Esophagus (tissue), 2 donors: Measurements from ENCODE around the gene B3GNT5. TPM values are rescaled to one million over a fixed set of nuclear protein-coding genes. Genes with fewer than 3 reads are reported as not detected.
A peak's percentile ranks its signal among the peaks of the same experiment; 100 is the strongest.

Source experiments
- H3K27ac ChIP-seq, 2 donors: one replicate each; pipeline ENCODE4 v1.5.1; 2013; ENCODE audit warnings: low read depth in 2 of 2, mild to moderate bottlenecking in 2 of 2, inconsistent platforms in 1 of 2, low read length in 1 of 2, moderate library complexity in 1 of 2
- H3K27me3 ChIP-seq, 2 donors: one replicate each; pipeline ENCODE4 v1.6.1; 2013; ENCODE audit warnings: low read length in 2 of 2, control low read depth in 1 of 2, mild to moderate bottlenecking in 1 of 2; ENCODE audit not compliant: insufficient read depth in 2 of 2, control insufficient read depth in 1 of 2
- H3K36me3 ChIP-seq, 2 donors: one replicate each; pipeline ENCODE4 v1.6.1; 2013; ENCODE audit warnings: low read length in 1 of 2; ENCODE audit not compliant: control insufficient read depth in 2 of 2, insufficient read depth in 2 of 2
- H3K4me1 ChIP-seq, 2 donors: one replicate each; pipeline ENCODE4 v1.6.1; 2013; ENCODE audit warnings: low read length in 1 of 2; ENCODE audit not compliant: control insufficient read depth in 2 of 2, insufficient read depth in 2 of 2
- H3K4me3 ChIP-seq, 2 donors: one replicate each; pipeline ENCODE4 v1.5.1; 2013; ENCODE audit warnings: low read length in 2 of 2, mild to moderate bottlenecking in 2 of 2, low read depth in 1 of 2, moderate library complexity in 1 of 2
- H3K9me3 ChIP-seq, 2 donors: one replicate each; pipeline ENCODE4 v1.6.1; 2013; ENCODE audit warnings: mild to moderate bottlenecking in 2 of 2, low read depth in 1 of 2, low read length in 1 of 2, moderate library complexity in 1 of 2; ENCODE audit not compliant: control insufficient read depth in 2 of 2, insufficient read depth in 1 of 2
- WGBS, 2 donors: extraction: QIAGEN DNeasy Blood & Tissue Kit; methylation state at CpG; one replicate each; pipeline ENCODE4 v1.1.7; 2013; 5-methylcytosine and 5-hydroxymethylcytosine counted together
- polyA plus RNA-seq, 2 donors: library from polyadenylated mRNA; stranded (reverse); fragments of 200-250 nt; gene quantifications; one replicate each; pipeline ENCODE4 v1.2.3, GENCODE V29; 2013
- donor health status: healthy with polysubstance abuse.
- donor health status: Bipolar disorder and iron deficiency.

Gene B3GNT5
- polyA plus RNA-seq, 2 donors, result 19.8 to 21.6 TPM

DNA sequence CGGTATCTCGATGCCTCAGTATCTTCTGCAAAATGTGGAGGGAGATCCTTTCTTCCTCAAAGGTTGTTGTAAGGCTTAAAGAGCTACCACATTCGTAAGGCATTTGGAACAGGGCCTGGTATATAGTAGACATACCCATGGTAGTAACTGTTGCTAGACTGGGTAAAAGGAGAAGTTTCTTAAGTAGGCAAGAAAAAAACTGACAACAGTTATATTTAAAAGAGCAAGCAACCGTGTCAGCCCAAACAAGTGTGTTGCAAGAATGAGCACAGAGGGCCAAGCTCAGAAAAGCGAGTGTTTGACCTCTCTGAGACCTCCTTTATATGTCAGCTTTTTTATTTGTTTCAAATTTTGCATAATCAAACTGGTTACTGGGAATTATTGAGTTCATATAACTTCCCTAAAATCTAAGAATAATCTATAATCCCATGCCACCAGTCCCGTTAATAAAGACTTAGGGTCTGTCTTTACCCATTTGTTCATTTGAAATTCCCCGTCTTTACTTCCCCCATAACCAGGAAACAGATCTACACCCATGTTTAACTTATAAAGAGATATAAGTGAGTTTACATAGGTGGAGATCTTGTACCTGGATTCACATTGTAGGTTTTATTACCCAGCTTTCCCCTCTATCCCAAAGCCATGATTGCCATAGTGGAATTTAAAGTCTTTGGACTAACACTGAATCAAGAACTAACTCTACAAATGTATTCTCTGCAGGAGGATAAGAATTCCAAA lies 7.3 kb downstream of the B3GNT5 start:
- Histone ChIP-seq H3K4me3 (no peak overlapping the region), H3K27me3 (no peaks in the 10 kb centered on the region), H3K9me3 (no peaks in the 10 kb centered on the region), H3K36me3 (no peaks in the 10 kb centered on the region), H3K4me1 (peaks cover 0 to 14% of the 10 kb centered on the region in 2 donors), H3K27ac (peak overlapping the region; percentile 11 to 63)
- 53 to 56% methylated on average over 7 of the region's 7 CpGs for WGBS, 2 donors

DNA sequence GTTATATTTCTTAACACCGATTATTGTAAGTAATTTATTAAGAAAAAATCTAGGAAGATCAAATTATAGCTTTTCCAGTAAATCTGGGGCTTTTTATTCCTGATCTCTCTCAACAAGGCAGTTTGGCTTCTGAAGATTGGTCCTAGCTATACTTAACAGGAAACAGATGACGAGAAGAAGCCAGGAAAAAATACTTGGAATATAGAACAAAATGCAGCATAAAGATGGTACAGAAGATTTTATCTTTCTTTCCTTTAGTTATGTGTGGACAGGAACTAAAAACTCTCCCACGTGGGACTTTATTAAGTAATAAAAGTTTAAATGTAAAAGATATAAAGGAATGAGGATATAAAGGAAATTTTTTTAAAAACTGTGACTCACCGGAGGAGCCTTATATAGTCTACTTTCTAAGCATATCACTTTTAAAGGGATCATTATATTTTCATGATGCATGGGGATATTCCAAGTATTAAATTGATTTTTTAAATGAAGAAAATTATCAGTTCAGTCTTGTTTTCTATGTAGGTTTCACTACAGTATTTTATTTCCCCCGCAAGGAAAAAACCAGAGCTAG lies 8.2 kb downstream of the B3GNT5 start:
- Histone ChIP-seq H3K36me3 (no peaks in the 10 kb centered on the region), H3K9me3 (no peaks in the 10 kb centered on the region), H3K27me3 (no peaks in the 10 kb centered on the region), H3K27ac (no peak overlapping the region), H3K4me3 (no peak overlapping the region), H3K4me1 (peaks cover 0 to 16% of the 10 kb centered on the region in 2 donors)
- 74 to 82% methylated on average over 5 of the region's 5 CpGs for WGBS, 2 donors

DNA sequence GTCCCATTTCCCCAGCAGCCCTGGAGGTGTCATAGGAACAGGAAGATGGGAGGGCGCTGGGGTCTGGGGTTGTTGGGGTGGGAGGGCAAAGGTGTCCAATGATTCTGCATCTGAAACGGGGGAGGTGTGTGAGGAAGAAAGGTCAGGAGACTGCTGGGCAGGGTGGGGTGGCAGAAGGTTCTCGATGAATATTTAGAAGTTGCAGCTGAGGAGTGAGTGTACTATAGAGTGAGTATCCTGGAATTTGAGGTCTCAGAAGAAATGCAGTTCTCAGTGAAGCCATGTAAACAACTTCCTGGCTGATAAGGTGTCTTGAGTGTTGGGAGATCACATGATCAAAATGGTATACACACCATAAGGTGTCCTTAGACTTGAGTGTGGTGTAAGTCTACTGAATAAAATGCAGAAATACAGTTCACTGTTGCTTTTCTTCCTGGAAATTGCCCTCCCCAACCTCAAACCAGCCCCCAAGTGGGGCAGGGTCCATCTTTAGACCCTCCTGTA lies 9.9 kb downstream of the B3GNT5 start:
- Histone ChIP-seq H3K36me3 (no peaks in the 10 kb centered on the region), H3K9me3 (no peaks in the 10 kb centered on the region), H3K4me3 (no peak overlapping the region), H3K4me1 (peaks cover 0 to 22% of the 10 kb centered on the region in 2 donors), H3K27me3 (no peaks in the 10 kb centered on the region), H3K27ac (peak overlapping the region; percentile 63 to 74)
- 87 to 90% methylated on average over 3 of the region's 3 CpGs for WGBS, 2 donors

DNA sequence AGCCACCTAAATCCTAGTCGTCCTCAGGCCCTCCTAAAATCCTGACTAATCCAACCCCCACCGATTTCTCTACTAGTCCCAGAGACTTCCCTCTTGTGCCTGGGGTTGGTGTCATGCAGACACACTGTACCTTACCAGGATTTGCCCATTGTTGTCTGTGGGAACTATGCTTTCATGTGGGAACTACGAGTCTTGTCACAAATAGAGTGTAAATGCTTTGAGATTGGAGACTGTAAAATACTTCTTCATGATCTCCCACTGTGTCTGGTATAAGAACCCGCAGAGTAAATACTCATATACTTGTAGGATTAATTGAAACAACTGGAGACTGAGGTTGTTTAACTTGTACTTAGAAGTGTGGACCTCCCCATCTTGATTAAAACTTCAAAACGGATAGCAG lies 11.2 kb downstream of the B3GNT5 start:
- H3K27me3 ChIP-seq, result no peaks in the 10 kb centered on the region
- whole genome bisulfite sequencing, 2 donors, result 52 to 56% methylated on average over 5 of the region's 5 CpGs
- peak overlapping the region; percentile 49 to 63 for H3K27ac ChIP-seq

DNA sequence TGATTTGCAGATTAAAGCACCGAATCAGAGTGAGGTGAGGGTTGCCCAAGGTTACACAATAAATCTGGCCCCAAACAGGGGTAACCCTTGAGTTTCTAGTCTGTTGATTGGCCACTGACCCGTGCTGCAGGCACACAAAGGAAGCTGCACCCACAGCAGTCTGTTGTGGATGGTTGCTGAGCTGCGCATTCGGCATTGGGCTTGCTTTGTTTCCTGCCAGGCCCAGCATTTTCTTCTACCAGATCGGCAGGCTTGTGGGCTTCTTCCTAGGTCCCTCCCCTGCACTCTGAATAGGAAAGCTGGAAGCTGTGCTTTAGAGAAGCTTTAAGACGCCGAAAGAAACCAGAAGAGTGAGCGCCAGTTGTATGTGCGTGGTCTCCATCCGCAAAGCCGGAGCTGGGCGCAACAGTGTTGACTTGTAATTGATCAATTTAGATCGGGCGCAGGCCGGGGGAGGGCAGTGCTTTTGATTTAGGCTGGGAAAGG lies 12.1 kb downstream of the B3GNT5 start:
- no peaks in the 10 kb centered on the region for H3K36me3 ChIP-seq
- H3K4me3 ChIP-seq, result peak overlapping the region in 1 of 2 donors; percentile 23
- H3K27ac ChIP-seq, result peak overlapping the region; percentile 84 to 93
- H3K4me1 ChIP-seq, result peaks cover 0 to 19% of the 10 kb centered on the region in 2 donors
- H3K9me3 ChIP-seq, result no peaks in the 10 kb centered on the region
- H3K27me3 ChIP-seq, result no peaks in the 10 kb centered on the region
- 46 to 58% methylated on average over 15 of the region's 15 CpGs for WGBS, 2 donors

More for the DNA sequence above, 11.2 kb downstream of the B3GNT5 start:
- Histone ChIP-seq H3K36me3 (no peaks in the 10 kb centered on the region), H3K9me3 (no peaks in the 10 kb centered on the region), H3K4me1 (peaks cover 0 to 24% of the 10 kb centered on the region in 2 donors), H3K4me3 (no peak overlapping the region)

DNA sequence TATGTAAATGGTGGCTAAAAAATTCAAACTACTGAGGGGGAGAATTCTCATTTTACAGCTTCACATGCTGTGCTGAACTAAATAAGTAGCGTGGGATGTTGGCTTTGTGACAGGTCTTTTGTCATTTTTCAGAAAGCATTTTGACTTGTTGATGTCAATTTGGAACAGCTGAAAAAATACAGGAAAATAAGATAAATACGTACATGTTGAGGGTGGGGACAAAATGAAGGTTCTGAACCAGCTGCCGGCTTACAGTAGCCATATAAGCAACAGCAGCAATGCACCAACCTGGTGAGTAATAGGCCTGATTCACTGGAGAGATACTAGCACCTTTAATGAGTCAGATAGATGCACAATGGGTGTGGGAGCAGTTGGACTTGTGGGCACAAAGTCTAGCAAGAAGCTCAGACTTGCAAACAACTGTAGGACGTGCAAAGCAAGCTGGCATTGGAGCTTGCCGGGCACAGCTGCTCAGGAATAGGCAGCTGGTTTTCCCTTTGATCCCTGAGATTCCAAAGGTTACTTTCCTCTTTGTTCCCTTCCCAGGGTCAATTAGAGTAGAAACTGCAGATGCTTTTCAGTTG lies 12.9 kb downstream of the B3GNT5 start:
- peak overlapping the region in 1 of 2 donors; percentile 11 for H3K4me3 ChIP-seq
- 43 to 47% methylated on average over 5 of the region's 5 CpGs for WGBS, 2 donors
- peaks cover 0 to 19% of the 10 kb centered on the region in 2 donors for H3K4me1 ChIP-seq
- H3K27me3 ChIP-seq, result no peaks in the 10 kb centered on the region
- H3K9me3 ChIP-seq, result no peaks in the 10 kb centered on the region
- peaks cover 0 to 3% of the 10 kb centered on the region in 2 donors for H3K36me3 ChIP-seq
- peak overlapping the region; percentile 81 to 91 for H3K27ac ChIP-seq

DNA sequence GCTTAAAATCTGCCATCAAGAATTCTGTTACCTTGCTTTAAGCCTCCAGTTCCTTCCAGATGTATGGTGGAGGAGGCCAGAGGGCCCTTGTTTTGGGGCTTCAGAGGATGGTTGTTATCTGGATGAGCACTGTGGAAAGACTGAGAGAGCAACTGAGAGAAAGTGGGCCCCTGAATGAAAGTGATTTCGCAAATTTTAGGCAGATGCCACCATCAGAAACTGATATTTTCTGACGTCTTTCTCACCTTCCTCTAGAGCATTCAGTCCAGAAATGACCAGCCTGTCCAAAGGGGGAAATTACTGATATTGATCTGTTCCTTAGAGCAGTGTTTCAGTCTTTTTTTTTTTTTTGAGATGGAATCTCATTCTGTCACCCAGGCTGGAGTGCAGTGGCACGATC lies 13.4 kb downstream of the B3GNT5 start:
- WGBS, 2 donors, result 70 to 81% methylated on average over 3 of the region's 3 CpGs
- peak overlapping the region; percentile 60 to 91 for H3K27ac ChIP-seq
- peaks cover 0 to 3% of the 10 kb centered on the region in 2 donors for H3K36me3 ChIP-seq
- no peaks in the 10 kb centered on the region for H3K9me3 ChIP-seq
- H3K4me1 ChIP-seq, result peaks cover 0 to 19% of the 10 kb centered on the region in 2 donors
- H3K4me3 ChIP-seq, result no peak overlapping the region
- no peaks in the 10 kb centered on the region for H3K27me3 ChIP-seq

DNA sequence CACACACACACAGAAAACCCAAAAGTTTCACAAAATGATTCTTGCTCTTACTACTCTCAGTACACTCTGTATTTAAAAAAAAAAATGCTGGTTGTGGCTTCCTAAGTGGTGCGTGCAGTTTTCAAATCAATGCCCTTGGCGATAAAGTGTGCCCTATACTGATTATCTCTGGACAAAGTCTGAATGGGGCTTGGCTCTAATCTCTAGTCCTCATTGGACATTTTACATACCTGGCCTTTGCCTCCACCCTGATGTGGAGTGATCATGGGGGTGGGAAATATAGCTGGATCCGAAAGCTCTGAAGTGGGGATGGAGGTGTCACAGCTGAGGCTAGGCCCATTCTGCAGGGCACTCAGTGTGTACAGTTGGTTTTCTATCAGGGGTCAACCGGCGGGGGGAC lies 14.1 kb downstream of the B3GNT5 start:
- Histone ChIP-seq H3K27ac (peak overlapping the region in 1 of 2 donors; percentile 42), H3K4me1 (peaks cover 0 to 18% of the 10 kb centered on the region in 2 donors), H3K36me3 (peaks cover 0 to 3% of the 10 kb centered on the region in 2 donors), H3K9me3 (no peaks in the 10 kb centered on the region), H3K27me3 (no peaks in the 10 kb centered on the region), H3K4me3 (no peak overlapping the region)
- 77 to 97% methylated on average over 5 of the region's 5 CpGs for WGBS, 2 donors

DNA sequence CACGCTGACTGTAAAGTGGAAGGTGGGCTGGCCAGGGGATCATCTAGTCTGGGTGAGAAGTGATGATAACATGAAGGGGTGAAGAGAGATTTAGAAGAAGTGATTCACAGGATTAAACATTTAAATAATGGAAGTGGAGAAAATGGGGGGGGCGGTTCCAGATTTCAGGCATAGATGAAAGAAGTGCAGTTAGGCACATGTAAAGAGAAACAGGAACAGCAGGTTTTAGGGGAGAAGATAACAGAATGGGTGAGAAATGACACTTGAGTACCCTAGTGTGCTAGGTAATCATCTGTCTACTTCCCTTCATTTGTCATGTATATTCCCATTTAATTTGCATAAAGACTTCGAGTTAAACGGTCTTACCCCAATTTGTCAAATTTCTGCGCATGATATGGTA lies 15.3 kb downstream of the B3GNT5 start:
- H3K4me3 ChIP-seq, result no peak overlapping the region
- no peak overlapping the region for H3K27ac ChIP-seq
- H3K36me3 ChIP-seq, result peaks cover 0 to 3% of the 10 kb centered on the region in 2 donors
- H3K9me3 ChIP-seq, result no peaks in the 10 kb centered on the region
- no peaks in the 10 kb centered on the region for H3K27me3 ChIP-seq
- peaks cover 0 to 13% of the 10 kb centered on the region in 2 donors for H3K4me1 ChIP-seq
- WGBS, 2 donors, result 67 to 74% methylated on average over 5 of the region's 5 CpGs
